GM23338 (cell line): ENCODE measurements around the gene NRF1. TPM values are rescaled to one million over a fixed set of nuclear protein-coding genes. Genes with fewer than 3 reads are reported as not detected.

Experiments used
- ATAC-seq: fragments of 200-7000 bp; cut with Tn5 transposase; 3 replicates; pipeline ENCODE4 v1.9.1; 2020
- DNase-seq: peaks from one replicate; pipeline ENCODE4 v3.0.0-alpha.2; 2015; ENCODE audit warnings: low spot score
- H2AFZ ChIP-seq: fragments of 200-600 bp; sonication (generic); 2 replicates; pipeline ENCODE4 v1.8.0; 2016; ENCODE audit warnings: antibody characterized with exemption, mild to moderate bottlenecking, moderate library complexity
- H3F3A ChIP-seq: fragments of 200-600 bp; sonication (generic); replicated peaks from 2 replicates; pipeline ENCODE4 v1.8.0; 2017; ENCODE audit warnings: antibody characterized with exemption, mixed run types, low read depth
- H3K27ac ChIP-seq: fragments of 200-600 bp; sonication (generic); 2 replicates; pipeline ENCODE4 v1.6.1; 2016; ENCODE audit warnings: low read depth
- H3K27me3 ChIP-seq: fragments of 200-600 bp; sonication (generic); 2 replicates; pipeline ENCODE4 v1.8.0; 2016; ENCODE audit warnings: mild to moderate bottlenecking, mixed run types, moderate library complexity; ENCODE audit not compliant: insufficient read depth
- H3K36me3 ChIP-seq: fragments of 200-600 bp; sonication (generic); 2 replicates; pipeline ENCODE4 v1.8.0; 2016; ENCODE audit warnings: mild to moderate bottlenecking; ENCODE audit not compliant: insufficient read depth
- H3K4me1 ChIP-seq: fragments of 200-600 bp; sonication (generic); 2 replicates; pipeline ENCODE4 v1.8.0; 2016; ENCODE audit warnings: mild to moderate bottlenecking, moderate library complexity; ENCODE audit not compliant: insufficient read depth
- H3K4me2 ChIP-seq: fragments of 200-600 bp; sonication (generic); 2 replicates; pipeline ENCODE4 v1.7.1; 2017; ENCODE audit warnings: mixed run types
- H3K4me3 ChIP-seq: fragments of 200-600 bp; sonication (generic); 2 replicates; pipeline ENCODE4 v1.6.1; 2016; ENCODE audit warnings: mixed run types
- H3K79me2 ChIP-seq: fragments of 200-600 bp; sonication (generic); replicated peaks from 2 replicates; pipeline ENCODE4 v1.8.0; 2017; ENCODE audit warnings: mild to moderate bottlenecking; ENCODE audit not compliant: insufficient read depth
- H3K9me2 ChIP-seq: fragments of 200-600 bp; sonication (generic); 2 replicates; pipeline ENCODE4 v1.8.0; 2017; ENCODE audit not compliant: insufficient read depth
- H4K20me1 ChIP-seq: fragments of 200-600 bp; sonication (generic); replicated peaks from 2 replicates; pipeline ENCODE4 v1.8.0; 2017; ENCODE audit warnings: mild to moderate bottlenecking; ENCODE audit not compliant: insufficient read depth
- H3K27ac Mint-ChIP-seq: 2 replicates; pipeline ENCODE4 v1.8.0; 2020; ENCODE audit warnings: inconsistent platforms, mild to moderate bottlenecking, moderate library complexity, mixed read lengths
- H3K27me3 Mint-ChIP-seq: 3 replicates; pipeline ENCODE4 v1.8.0; 2022; ENCODE audit warnings: low read depth, mild to moderate bottlenecking, moderate library complexity, mixed read lengths, inconsistent platforms; ENCODE audit not compliant: insufficient read depth, poor library complexity
- H3K36me3 Mint-ChIP-seq: 3 replicates; pipeline ENCODE4 v1.8.0; 2021; ENCODE audit warnings: low read depth, mild to moderate bottlenecking, inconsistent platforms, moderate library complexity, mixed read lengths
- H3K4me1 Mint-ChIP-seq: 3 replicates; pipeline ENCODE4 v1.8.0; 2020; ENCODE audit warnings: mild to moderate bottlenecking, inconsistent platforms, mixed read lengths
- H3K4me3 Mint-ChIP-seq: 3 replicates; pipeline ENCODE4 v1.8.0; 2021; ENCODE audit warnings: moderate library complexity, mild to moderate bottlenecking, inconsistent platforms, mixed read lengths
- H3K9me3 Mint-ChIP-seq: 3 replicates; pipeline ENCODE4 v1.8.0; 2020; ENCODE audit warnings: moderate library complexity, mild to moderate bottlenecking, inconsistent platforms, mixed read lengths
- JUNB ChIP-seq: IDR thresholded peaks from one replicate; pipeline ENCODE4 v1.6.1; 2016; ENCODE audit warnings: antibody characterized with exemption; ENCODE audit not compliant: unreplicated experiment
- ZNF331 ChIP-seq: fragments of 250-450 bp; sonication (Bioruptor Pico); IDR thresholded peaks from 2 replicates; pipeline ENCODE4 v1.5.0; 2020; ENCODE audit warnings: low read depth, mild to moderate bottlenecking, moderate library complexity
- polyA plus RNA-seq: library from polyadenylated mRNA; unstranded; fragments of >200 nt; fragmentation: Nextera tagmentation; extraction: Ambion mirVana; gene quantifications from 2 replicates; pipeline ENCODE4 v1.2.1, GENCODE V29; 2016
- total RNA-seq: library from RNA; depleted of rRNA; stranded (reverse); fragments of >200 nt; shearing (Covaris generic); gene quantifications from 2 replicates; pipeline ENCODE4 v1.2.3, GENCODE V29; 2014
- TF ChIP-seq, protein P1 (sequence below): fragments of 250-450 bp; sonication (Bioruptor Pico); IDR thresholded peaks from 2 replicates; pipeline ENCODE4 v1.5.0; 2020; ENCODE audit warnings: mild to moderate bottlenecking, moderate library complexity
- TF ChIP-seq, protein P2 (sequence below), 2 experiments: fragments of 200-600 bp in 1 of 2; sonication (generic) in 1 of 2; conservative IDR thresholded peaks; 2 replicates each; pipeline versions ENCODE4 v1.5.1 to v1.6.1; 2016 to 2017; ENCODE audit warnings: antibody characterized with exemption in 2 of 2, low read depth in 2 of 2, mild to moderate bottlenecking in 2 of 2, moderate library complexity in 1 of 2

Gene NRF1
- total and polyA plus RNA-seq, 2 experiments from 2014 or later: 5.3 to 24.6 TPM

DNA sequence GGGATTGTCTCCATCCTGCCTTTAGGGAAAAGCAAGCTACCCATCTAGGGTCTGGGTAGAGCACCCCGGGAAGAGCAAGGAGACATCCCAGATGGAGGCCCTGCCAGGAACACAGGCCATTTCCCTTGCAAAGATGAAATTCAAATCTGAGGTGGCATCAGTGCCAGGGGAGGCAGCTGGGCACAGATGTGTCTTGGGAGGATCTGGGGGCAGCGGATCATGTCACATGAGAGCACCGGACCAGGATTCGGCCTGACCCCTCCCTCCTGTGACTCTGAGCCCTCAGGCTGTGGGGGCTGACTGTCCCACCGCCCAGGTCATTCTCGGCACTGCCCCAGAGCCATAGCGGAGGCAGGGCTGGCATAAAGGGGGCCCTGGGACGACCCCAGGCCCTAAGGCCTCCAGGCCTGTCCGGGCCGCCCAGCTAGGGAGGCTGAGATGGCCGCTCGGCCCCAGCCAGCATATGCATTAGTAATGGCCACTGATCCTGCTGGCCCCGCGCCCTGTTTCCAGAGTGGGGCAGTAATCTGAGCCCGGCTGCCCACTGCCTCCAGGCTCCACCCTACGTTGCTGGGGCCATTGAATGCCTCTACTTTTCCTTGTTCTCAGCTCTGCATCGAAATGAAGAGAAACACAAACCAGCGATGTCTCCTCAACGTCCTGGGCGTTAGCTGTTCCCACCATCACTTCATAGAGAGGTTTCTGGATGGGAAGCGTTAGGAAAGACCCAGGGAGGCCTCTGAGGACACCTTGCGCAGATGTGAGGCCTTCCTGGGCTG, 192.8 kb downstream of the NRF1 start:
- Histone ChIP-seq H3K4me2 (no peak overlapping the region), H2AFZ (no peak overlapping the region), H4K20me1 (no peaks in the 10 kb centered on the region), H3K4me1 (peaks cover 18% of the 10 kb centered on the region; the same call in 1 of the 2 replicates), H3K27ac (no peak overlapping the region), H3K9me2 (no peaks in the 10 kb centered on the region), H3K36me3 (no peaks in the 10 kb centered on the region), H3K27me3 (no peaks in the 10 kb centered on the region), H3K79me2 (no peaks in the 10 kb centered on the region), H3F3A (peaks cover 6% of the 10 kb centered on the region; the same call in 1 of the 2 replicates), H3K4me3 (no peak overlapping the region)
- H3K36me3 Mint-ChIP-seq: no peaks in the 10 kb centered on the region; the same call in 2 of the 3 replicates
- ATAC-seq (no peak; the same call in 2 of the 3 replicates), DNase-seq (no peak)
- H3K27me3 Mint-ChIP-seq: peaks cover 19% of the 10 kb centered on the region
- no peak overlapping the region for H3K4me3 Mint-ChIP-seq
- TF ChIP-seq, protein P1, sequence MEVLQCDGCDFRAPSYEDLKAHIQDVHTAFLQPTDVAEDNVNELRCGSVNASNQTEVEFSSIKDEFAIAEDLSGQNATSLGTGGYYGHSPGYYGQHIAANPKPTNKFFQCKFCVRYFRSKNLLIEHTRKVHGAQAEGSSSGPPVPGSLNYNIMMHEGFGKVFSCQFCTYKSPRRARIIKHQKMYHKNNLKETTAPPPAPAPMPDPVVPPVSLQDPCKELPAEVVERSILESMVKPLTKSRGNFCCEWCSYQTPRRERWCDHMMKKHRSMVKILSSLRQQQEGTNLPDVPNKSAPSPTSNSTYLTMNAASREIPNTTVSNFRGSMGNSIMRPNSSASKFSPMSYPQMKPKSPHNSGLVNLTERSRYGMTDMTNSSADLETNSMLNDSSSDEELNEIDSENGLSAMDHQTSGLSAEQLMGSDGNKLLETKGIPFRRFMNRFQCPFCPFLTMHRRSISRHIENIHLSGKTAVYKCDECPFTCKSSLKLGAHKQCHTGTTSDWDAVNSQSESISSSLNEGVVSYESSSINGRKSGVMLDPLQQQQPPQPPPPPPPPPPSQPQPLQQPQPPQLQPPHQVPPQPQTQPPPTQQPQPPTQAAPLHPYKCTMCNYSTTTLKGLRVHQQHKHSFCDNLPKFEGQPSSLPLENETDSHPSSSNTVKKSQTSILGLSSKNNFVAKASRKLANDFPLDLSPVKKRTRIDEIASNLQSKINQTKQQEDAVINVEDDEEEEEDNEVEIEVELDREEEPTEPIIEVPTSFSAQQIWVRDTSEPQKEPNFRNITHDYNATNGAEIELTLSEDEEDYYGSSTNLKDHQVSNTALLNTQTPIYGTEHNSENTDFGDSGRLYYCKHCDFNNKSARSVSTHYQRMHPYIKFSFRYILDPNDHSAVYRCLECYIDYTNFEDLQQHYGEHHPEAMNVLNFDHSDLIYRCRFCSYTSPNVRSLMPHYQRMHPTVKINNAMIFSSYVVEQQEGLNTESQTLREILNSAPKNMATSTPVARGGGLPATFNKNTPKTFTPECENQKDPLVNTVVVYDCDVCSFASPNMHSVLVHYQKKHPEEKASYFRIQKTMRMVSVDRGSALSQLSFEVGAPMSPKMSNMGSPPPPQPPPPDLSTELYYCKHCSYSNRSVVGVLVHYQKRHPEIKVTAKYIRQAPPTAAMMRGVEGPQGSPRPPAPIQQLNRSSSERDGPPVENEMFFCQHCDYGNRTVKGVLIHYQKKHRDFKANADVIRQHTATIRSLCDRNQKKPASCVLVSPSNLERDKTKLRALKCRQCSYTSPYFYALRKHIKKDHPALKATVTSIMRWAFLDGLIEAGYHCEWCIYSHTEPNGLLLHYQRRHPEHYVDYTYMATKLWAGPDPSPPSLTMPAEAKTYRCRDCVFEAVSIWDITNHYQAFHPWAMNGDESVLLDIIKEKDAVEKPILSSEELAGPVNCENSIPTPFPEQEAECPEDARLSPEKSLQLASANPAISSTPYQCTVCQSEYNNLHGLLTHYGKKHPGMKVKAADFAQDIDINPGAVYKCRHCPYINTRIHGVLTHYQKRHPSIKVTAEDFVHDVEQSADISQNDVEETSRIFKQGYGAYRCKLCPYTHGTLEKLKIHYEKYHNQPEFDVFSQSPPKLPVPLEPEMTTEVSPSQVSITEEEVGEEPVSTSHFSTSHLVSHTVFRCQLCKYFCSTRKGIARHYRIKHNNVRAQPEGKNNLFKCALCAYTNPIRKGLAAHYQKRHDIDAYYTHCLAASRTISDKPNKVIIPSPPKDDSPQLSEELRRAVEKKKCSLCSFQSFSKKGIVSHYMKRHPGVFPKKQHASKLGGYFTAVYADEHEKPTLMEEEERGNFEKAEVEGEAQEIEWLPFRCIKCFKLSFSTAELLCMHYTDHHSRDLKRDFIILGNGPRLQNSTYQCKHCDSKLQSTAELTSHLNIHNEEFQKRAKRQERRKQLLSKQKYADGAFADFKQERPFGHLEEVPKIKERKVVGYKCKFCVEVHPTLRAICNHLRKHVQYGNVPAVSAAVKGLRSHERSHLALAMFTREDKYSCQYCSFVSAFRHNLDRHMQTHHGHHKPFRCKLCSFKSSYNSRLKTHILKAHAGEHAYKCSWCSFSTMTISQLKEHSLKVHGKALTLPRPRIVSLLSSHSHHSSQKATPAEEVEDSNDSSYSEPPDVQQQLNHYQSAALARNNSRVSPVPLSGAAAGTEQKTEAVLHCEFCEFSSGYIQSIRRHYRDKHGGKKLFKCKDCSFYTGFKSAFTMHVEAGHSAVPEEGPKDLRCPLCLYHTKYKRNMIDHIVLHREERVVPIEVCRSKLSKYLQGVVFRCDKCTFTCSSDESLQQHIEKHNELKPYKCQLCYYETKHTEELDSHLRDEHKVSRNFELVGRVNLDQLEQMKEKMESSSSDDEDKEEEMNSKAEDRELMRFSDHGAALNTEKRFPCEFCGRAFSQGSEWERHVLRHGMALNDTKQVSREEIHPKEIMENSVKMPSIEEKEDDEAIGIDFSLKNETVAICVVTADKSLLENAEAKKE (CRISPR knock-in tag): no peak
- TF ChIP-seq JUNB: no peak
- TF ChIP-seq, protein P2, sequence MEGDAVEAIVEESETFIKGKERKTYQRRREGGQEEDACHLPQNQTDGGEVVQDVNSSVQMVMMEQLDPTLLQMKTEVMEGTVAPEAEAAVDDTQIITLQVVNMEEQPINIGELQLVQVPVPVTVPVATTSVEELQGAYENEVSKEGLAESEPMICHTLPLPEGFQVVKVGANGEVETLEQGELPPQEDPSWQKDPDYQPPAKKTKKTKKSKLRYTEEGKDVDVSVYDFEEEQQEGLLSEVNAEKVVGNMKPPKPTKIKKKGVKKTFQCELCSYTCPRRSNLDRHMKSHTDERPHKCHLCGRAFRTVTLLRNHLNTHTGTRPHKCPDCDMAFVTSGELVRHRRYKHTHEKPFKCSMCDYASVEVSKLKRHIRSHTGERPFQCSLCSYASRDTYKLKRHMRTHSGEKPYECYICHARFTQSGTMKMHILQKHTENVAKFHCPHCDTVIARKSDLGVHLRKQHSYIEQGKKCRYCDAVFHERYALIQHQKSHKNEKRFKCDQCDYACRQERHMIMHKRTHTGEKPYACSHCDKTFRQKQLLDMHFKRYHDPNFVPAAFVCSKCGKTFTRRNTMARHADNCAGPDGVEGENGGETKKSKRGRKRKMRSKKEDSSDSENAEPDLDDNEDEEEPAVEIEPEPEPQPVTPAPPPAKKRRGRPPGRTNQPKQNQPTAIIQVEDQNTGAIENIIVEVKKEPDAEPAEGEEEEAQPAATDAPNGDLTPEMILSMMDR (conservative IDR thresholded peaks at IDR 0.05; ENCODE audit: low read depth in 2 of 2): no peak
- TF ChIP-seq ZNF331 (CRISPR knock-in tag): no peak
- no peaks in the 10 kb centered on the region for H3K9me3 Mint-ChIP-seq
- H3K4me1 Mint-ChIP-seq: peaks cover 31% of the 10 kb centered on the region
- no peak overlapping the region for H3K27ac Mint-ChIP-seq
